GM19351 (cell line): ENCODE data around the gene MRTFA.
"Not testable (repeated sequence)": the region's sequence is repeated elsewhere in the genome, so short reads cannot be mapped to it uniquely, and the experiment has no call there.

ENCODE experiments used
- ATAC-seq: cut with Tn5 transposase; IDR thresholded peaks from one replicate; pipeline ENCODE4 v1.9.1; 2021; ENCODE audit warnings: mild to moderate bottlenecking, moderate library complexity; ENCODE audit not compliant: unreplicated experiment

The MRTFA gene

GRCh38 chr22:40526960-40527359 lies 109.6 kb downstream of the MRTFA start:
- no peak for ATAC-seq

GRCh38 chr22:40525250-40525884 lies 111.2 kb downstream of the MRTFA start:
- ATAC-seq, result no peak

GRCh38 chr22:40524392-40525249 lies 111.9 kb downstream of the MRTFA start:
- ATAC-seq, result no peak

GRCh38 chr22:40522141-40522540 lies 114.4 kb downstream of the MRTFA start:
- ATAC-seq, result no peak

- no peak for ATAC-seq
Observed at GRCh38 chr22:40521046-40521445, 115.5 kb downstream of the MRTFA start.

GRCh38 chr22:40520562-40520961 lies 116.0 kb downstream of the MRTFA start:
- no peak for ATAC-seq

GRCh38 chr22:40519948-40520331 lies 116.6 kb downstream of the MRTFA start:
- ATAC-seq, result no peak

GRCh38 chr22:40519284-40519947 lies 117.1 kb downstream of the MRTFA start:
- peak; percentile 58 for ATAC-seq

- no peak for ATAC-seq
Observed at GRCh38 chr22:40518840-40519239, 117.7 kb downstream of the MRTFA start.

GRCh38 chr22:40517631-40518030 lies 118.9 kb downstream of the MRTFA start:
- no peak for ATAC-seq

- ATAC-seq, result no peak
Observed at GRCh38 chr22:40516416-40516815, 120.1 kb downstream of the MRTFA start.

GRCh38 chr22:40512426-40513136 lies 123.9 kb downstream of the MRTFA start:
- no peak for ATAC-seq

- ATAC-seq, result no peak
Observed at GRCh38 chr22:40511604-40512003, 124.9 kb downstream of the MRTFA start.

GRCh38 chr22:40510631-40511364 lies 125.7 kb downstream of the MRTFA start:
- no peak for ATAC-seq

GRCh38 chr22:40509401-40510134 lies 127.0 kb downstream of the MRTFA start:
- ATAC-seq, result no peak

GRCh38 chr22:40508046-40508445 lies 128.5 kb downstream of the MRTFA start:
- not testable (repeated sequence) for ATAC-seq

GRCh38 chr22:40507491-40507890 lies 129.0 kb downstream of the MRTFA start:
- ATAC-seq, result no peak

GRCh38 chr22:40506762-40507161 lies 129.8 kb downstream of the MRTFA start:
- ATAC-seq, result no peak

GRCh38 chr22:40504285-40505249 lies 132.0 kb downstream of the MRTFA start:
- no peak for ATAC-seq
